IMR-90 (cell line): ENCODE results near the gene MTA3. TPM values are rescaled to one million over a fixed set of nuclear protein-coding genes. Genes with fewer than 3 reads are reported as not detected.

Experiments used
- ATAC-seq: fragments of 200-7000 bp; cut with Tn5 transposase; 2 replicates; pipeline ENCODE4 v1.9.1; 2020; ENCODE audit warnings: low read depth, mild to moderate bottlenecking, moderate library complexity
- BruUV-seq: library from RNA; stranded (reverse); fragments of 400-500 nt; replicated peaks from 2 replicates; lab custom pipeline; 2021; lab: Mats Ljungman, UMichigan
- CTCF ChIA-PET: fragments of 300-600 bp; formaldehyde crosslinking; extraction: SDS; loops from one replicate; lab custom pipeline; 2021; ENCODE audit warnings: antibody characterized with exemption; lab: Yijun Ruan, JAX
- POLR2A ChIA-PET: fragments of 300-600 bp; sonication (Branson Sonifier 250); formaldehyde crosslinking; loops from one replicate; lab custom pipeline; 2022; ENCODE audit warnings: antibody characterized with exemption; ENCODE audit not compliant: unreplicated experiment; lab: Charles Lee
- DNase-seq: peaks from one replicate; pipeline ENCODE4 v3.0.0; 2013
- H2AFZ ChIP-seq: replicated peaks from 2 replicates; pipeline ENCODE3; 2013; ENCODE audit warnings: low read length, mild to moderate bottlenecking; ENCODE audit not compliant: poor library complexity
- H2AK5ac ChIP-seq: 2 replicates; pipeline ENCODE4 v1.6.1; 2013; ENCODE audit warnings: low read depth, low read length, inconsistent platforms
- H2AK9ac ChIP-seq: replicated peaks from 2 replicates; pipeline ENCODE3; 2013; ENCODE audit warnings: mild to moderate bottlenecking, low read depth, low read length, moderate library complexity; ENCODE audit not compliant: poor library complexity
- H2BK120ac ChIP-seq: 2 replicates; pipeline ENCODE4 v1.6.1; 2013; ENCODE audit warnings: low read depth, low read length, inconsistent platforms
- H2BK15ac ChIP-seq: 3 replicates; pipeline ENCODE4 v1.6.1; 2013; ENCODE audit warnings: low read depth, low read length, inconsistent platforms
- H2BK20ac ChIP-seq: 2 replicates; pipeline ENCODE4 v1.6.1; 2013; ENCODE audit warnings: low read depth, mild to moderate bottlenecking, inconsistent platforms, low read length, moderate library complexity
- H2BK5ac ChIP-seq: 2 replicates; pipeline ENCODE4 v1.6.1; 2013; ENCODE audit warnings: mild to moderate bottlenecking, low read depth, low read length, inconsistent platforms; ENCODE audit not compliant: poor library complexity, severe bottlenecking
- H3K14ac ChIP-seq: replicated peaks from 2 replicates; pipeline ENCODE4 v1.6.1; 2013; ENCODE audit warnings: low read depth, low read length, inconsistent platforms
- H3K18ac ChIP-seq: 2 replicates; pipeline ENCODE4 v1.6.1; 2013; ENCODE audit warnings: low read depth, low read length, control low read depth
- H3K23ac ChIP-seq: 2 replicates; pipeline ENCODE4 v1.6.1; 2013; ENCODE audit warnings: low read depth, low read length, inconsistent platforms
- H3K27ac ChIP-seq: 2 replicates; pipeline ENCODE4 v1.5.1; 2013; ENCODE audit warnings: mild to moderate bottlenecking, control low read depth, low read length; ENCODE audit not compliant: insufficient read depth
- H3K27me3 ChIP-seq: 2 replicates; pipeline ENCODE4 v1.6.1; 2013; ENCODE audit warnings: low read length; ENCODE audit not compliant: control insufficient read depth, insufficient read depth
- H3K36me3 ChIP-seq: 2 replicates; pipeline ENCODE4 v1.6.1; 2013; ENCODE audit warnings: low read length, mixed read lengths; ENCODE audit not compliant: control insufficient read depth, insufficient read depth
- H3K4ac ChIP-seq: 2 replicates; pipeline ENCODE4 v1.6.1; 2013; ENCODE audit warnings: low read depth, low read length, inconsistent platforms
- H3K4me1 ChIP-seq: 2 replicates; pipeline ENCODE4 v1.6.1; 2013; ENCODE audit warnings: low read length, mixed read lengths; ENCODE audit not compliant: control insufficient read depth, insufficient read depth
- H3K4me2 ChIP-seq: 2 replicates; pipeline ENCODE4 v1.6.1; 2013; ENCODE audit warnings: low read depth, mild to moderate bottlenecking, control low read depth, low read length, moderate library complexity
- H3K4me3 ChIP-seq: 2 replicates; pipeline ENCODE4 v1.5.1; 2013; ENCODE audit warnings: low read depth, mild to moderate bottlenecking, control low read depth, low read length, moderate library complexity; ENCODE audit not compliant: insufficient read depth
- H3K56ac ChIP-seq: 2 replicates; pipeline ENCODE4 v1.6.1; 2013; ENCODE audit warnings: low read length, inconsistent platforms; ENCODE audit not compliant: insufficient read depth; ENCODE audit errors: extremely low read depth
- H3K79me1 ChIP-seq, 2 experiments: 2 replicates each; pipeline ENCODE4 v1.6.1; 2013; ENCODE audit warnings: low read length in 2 of 2, inconsistent platforms in 1 of 2, low read depth in 1 of 2
- H3K9ac ChIP-seq: 2 replicates; pipeline ENCODE4 v1.6.1; 2013; ENCODE audit warnings: low read depth, low read length, control low read depth
- H3K9me1 ChIP-seq: 2 replicates; pipeline ENCODE4 v1.6.1; 2013; ENCODE audit warnings: low read length, inconsistent platforms; ENCODE audit not compliant: insufficient read depth
- H3K9me3 ChIP-seq: 2 replicates; pipeline ENCODE4 v1.6.1; 2013; ENCODE audit warnings: low read length; ENCODE audit not compliant: control insufficient read depth, insufficient read depth
- H4K20me1 ChIP-seq: 2 replicates; pipeline ENCODE4 v1.6.1; 2013; ENCODE audit warnings: low read length, inconsistent platforms; ENCODE audit not compliant: insufficient read depth
- H4K5ac ChIP-seq: 2 replicates; pipeline ENCODE4 v1.6.1; 2013; ENCODE audit warnings: mild to moderate bottlenecking, low read depth, low read length, control low read depth
- H4K8ac ChIP-seq, 2 experiments: 2 replicates each; pipeline ENCODE4 v1.6.1; 2013; ENCODE audit warnings: low read depth in 2 of 2, low read length in 2 of 2, control low read depth in 1 of 2, inconsistent platforms in 1 of 2
- H4K91ac ChIP-seq: 2 replicates; pipeline ENCODE4 v1.6.1; 2013; ENCODE audit warnings: low read depth, low read length, inconsistent platforms; ENCODE audit not compliant: insufficient read depth
- BHLHE40 ChIP-seq: fragments of 150-350 bp; IDR thresholded peaks from 2 replicates; pipeline ENCODE4 v1.6.1; 2016; ENCODE audit warnings: mild to moderate bottlenecking, low read depth, low read length
- CHD1 ChIP-seq: IDR thresholded peaks from 2 replicates; pipeline ENCODE4 v1.6.1; 2012; ENCODE audit warnings: low read depth, low read length, improper control_type of control experiment
- ELK1 ChIP-seq: fragments of 150-350 bp; IDR thresholded peaks from 2 replicates; pipeline ENCODE4 v1.6.1; 2016; ENCODE audit warnings: low read depth, mild to moderate bottlenecking, low read length, moderate library complexity, borderline replicate concordance
- MAFK ChIP-seq: IDR thresholded peaks from 2 replicates; pipeline ENCODE4 v1.6.1; 2012; ENCODE audit warnings: low read depth, low read length, improper control_type of control experiment
- MAZ ChIP-seq: IDR thresholded peaks from 2 replicates; pipeline ENCODE4 v1.6.1; 2012; ENCODE audit warnings: low read depth, mild to moderate bottlenecking, low read length, improper control_type of control experiment, moderate library complexity, borderline replicate concordance
- MXI1 ChIP-seq: IDR thresholded peaks from 2 replicates; pipeline ENCODE4 v1.6.1; 2012; ENCODE audit warnings: low read depth, mild to moderate bottlenecking, low read length, moderate library complexity, borderline replicate concordance
- NFE2L2 ChIP-seq: fragments of 150-350 bp; IDR thresholded peaks from 2 replicates; pipeline ENCODE4 v1.6.1; 2016; ENCODE audit warnings: low read depth, mild to moderate bottlenecking, low read length
- POLR2A ChIP-seq: IDR thresholded peaks from 2 replicates; pipeline ENCODE4 v1.6.1; 2012; ENCODE audit warnings: mild to moderate bottlenecking, low read depth, low read length
- USF2 ChIP-seq: fragments of 150-350 bp; IDR thresholded peaks from 2 replicates; pipeline ENCODE4 v1.6.1; 2017; ENCODE audit warnings: mild to moderate bottlenecking, antibody characterized with exemption, low read length, low read depth
- WGBS, 2 experiments: methylation state at CpG; one replicate each; pipeline versions ENCODE4 v1.1.5 to v1.1.7; 2013; ENCODE audit warnings: missing lambda C conversion rate in 2 of 2; ENCODE audit not compliant: insufficient read length in 1 of 2; ENCODE audit errors: extremely low coverage in 2 of 2; 5-methylcytosine and 5-hydroxymethylcytosine counted together
- dilution Hi-C: fragments of 300-500 bp; cut with HindIII; formaldehyde crosslinking; loops from one replicate; pipeline ENCODE4 v1.14.3; 2018; ENCODE audit warnings: low sequenced_read_pairs; ENCODE audit not compliant: unreplicated experiment
- in situ Hi-C: fragments of 300-500 bp; cut with MboI; formaldehyde crosslinking; loops from 3 replicates; pipeline ENCODE4 v1.14.3; 2019; ENCODE audit warnings: low sequenced_read_pairs, inconsistent platforms, mixed read lengths
- intact Hi-C: fragments of 100-400 bp; cut with micrococcal nuclease; formaldehyde crosslinking; loops from 2 replicates; pipeline ENCODE4 v1.10.0; 2022
- polyA plus RNA-seq, 3 experiments: library from polyadenylated mRNA; depleted of rRNA; stranded (reverse); fragments of >200 nt; gene quantifications; 2 replicates each; pipeline ENCODE4 v1.2.3, GENCODE V29; 2012; ENCODE audit warnings: low replicate concordance in 1 of 3
- total RNA-seq: library from RNA; depleted of rRNA; stranded (reverse); fragments of >200 nt; gene quantifications from 2 replicates; pipeline ENCODE4 v1.2.3, GENCODE V29; 2012

MTA3 gene
- total and polyA plus RNA-seq, 2 of the 4 experiments (the other 2 are of a cell fraction): 31.9 to 34.3 TPM

- no peak for DNase-seq
- Histone ChIP-seq H3K14ac (no peak overlapping the region), H3K36me3 (no peaks in the 10 kb centered on the region), H3K18ac (no peak overlapping the region), H2BK20ac (no peak overlapping the region), H3K9me3 (no peaks in the 10 kb centered on the region), H3K9me1 (no peaks in the 10 kb centered on the region), H3K27me3 (peaks cover 6% of the 10 kb centered on the region), H3K56ac (no peak overlapping the region), H3K4me1 (no peaks in the 10 kb centered on the region), H3K27ac (no peak overlapping the region), H3K79me1 (no peaks in the 10 kb centered on the region), H2AK5ac (no peak overlapping the region), H3K9ac (no peak overlapping the region), H4K5ac (no peak overlapping the region), H3K23ac (no peak overlapping the region), H4K8ac (no peak overlapping the region), H3K4me2 (no peak overlapping the region), H2AFZ (no peak overlapping the region), H2BK120ac (no peak overlapping the region), H3K4me3 (no peak overlapping the region), H2BK15ac (no peak overlapping the region), H2BK5ac (no peak overlapping the region), H4K91ac (no peak overlapping the region), H2AK9ac (no peak overlapping the region), H4K20me1 (no peaks in the 10 kb centered on the region), H3K4ac (no peak overlapping the region)
- intact Hi-C loops: no loop called here
- no peak for TF ChIP-seq ELK1
- TF ChIP-seq MAFK: no peak
- no peak for TF ChIP-seq POLR2A
- TF ChIP-seq BHLHE40: no peak
- no peak for TF ChIP-seq MAZ
- no peak for TF ChIP-seq MXI1
- TF ChIP-seq USF2: no peak
- no peak for TF ChIP-seq NFE2L2
- no peak for TF ChIP-seq CHD1
- WGBS, 2 experiments: no CpG with 5 or more reads among the region's 2 CpGs
- no peak for ATAC-seq
- ChIA-PET CTCF (interaction anchor here (0.6 kb wide), 1 partner anchor 181 kb away, joined by 4 read pairs; no protein-coding TSS in a partner anchor), POLR2A (interaction anchor here (0.6 kb wide), 1 partner anchor 202 kb away, joined by 18 read pairs; no protein-coding TSS in a partner anchor)
- in situ Hi-C loops: no loop called here
- dilution Hi-C loops: no loop called here
- BruUV-seq: no TSS peak
Measured at GRCh38 chr2:42522035-42522434, 46.4 kb upstream of the MTA3 start.
